ENCODE results near the gene LBX1. TPM values are rescaled to one million over a fixed set of nuclear protein-coding genes. Genes with fewer than 3 reads are reported as not detected.
A peak's percentile ranks its signal among the peaks of the same experiment; 100 is the strongest.

The LBX1 gene
- total and polyA plus RNA-seq, 2 of the 4 experiments (the other 2 are of a cell fraction): not detected

GRCh38 chr10:101244321-101245050, 15.2 kb upstream of the LBX1 start (continued):
- peak; percentile 12; the same call in 1 of the 2 replicates for TF ChIP-seq BHLHE40 (IDR thresholded peaks at IDR 0.05; ENCODE audit: low read depth, low read length)
- TF ChIP-seq MAFK (IDR thresholded peaks at IDR 0.05; ENCODE audit: low read depth, low read length): no peak

GRCh38 chr10:101241840-101242707, 12.8 kb upstream of the LBX1 start:
- H3K79me1 ChIP-seq (ENCODE audit: low read depth in 1 of 2, low read length in 2 of 2): no peaks in the 10 kb centered on the region
- H3K4ac ChIP-seq (ENCODE audit: low read depth, low read length): peak overlapping the region; percentile 29; the same call in 1 of the 2 replicates
- BruUV-seq (replicated peaks): no TSS peak
- dilution Hi-C loops (cut with HindIII; ENCODE audit: low sequenced_read_pairs, unreplicated experiment): no loop called here
- TF ChIP-seq CEBPB (IDR thresholded peaks at IDR 0.05; ENCODE audit: low read depth, low read length) (peak; percentile 92), NFE2L2 (IDR thresholded peaks at IDR 0.05; ENCODE audit: low read depth, low read length) (no peak)
- H3K56ac ChIP-seq (ENCODE audit: extremely low read depth, insufficient read depth, low read length): no peak overlapping the region
- H3K4me2 ChIP-seq (ENCODE audit: low read depth, low read length): no peak overlapping the region
- WGBS, 2 experiments (ENCODE audit: extremely low coverage in 2 of 2, insufficient read length in 1 of 2): 36% methylated on average over 11 of the region's 21 CpGs; no CpG with 5 or more reads in 1 of the 2 experiments
- DNase-seq: peak; percentile 47
- no peak overlapping the region; the same call in 2 of the 3 replicates for H2BK15ac ChIP-seq (ENCODE audit: low read depth, low read length)
- H2AFZ ChIP-seq (replicated peaks; ENCODE audit: low read length, poor library complexity): peak overlapping the region; percentile 50
- no peak overlapping the region for H3K18ac ChIP-seq (ENCODE audit: low read depth, low read length)
- H2AK5ac ChIP-seq (ENCODE audit: low read depth, low read length): 0 out of 2 replicates have a peak overlapping the region, but pooled peaks have one; percentile 20
- intact Hi-C loops (cut with micrococcal nuclease): no loop called here
- no peak overlapping the region for H3K9ac ChIP-seq (ENCODE audit: low read depth, low read length)
- H3K36me3 ChIP-seq (ENCODE audit: control insufficient read depth, insufficient read depth, low read length): no peaks in the 10 kb centered on the region
- peaks cover 15% of the 10 kb centered on the region for H3K9me1 ChIP-seq (ENCODE audit: insufficient read depth, low read length)
- peaks cover 2% of the 10 kb centered on the region; the same call in 1 of the 2 replicates for H3K4me1 ChIP-seq (ENCODE audit: control insufficient read depth, insufficient read depth, low read length)
- H4K91ac ChIP-seq (ENCODE audit: insufficient read depth, low read depth, low read length): peak overlapping the region; percentile 23; the same call in 1 of the 2 replicates
- in situ Hi-C loops (cut with MboI; ENCODE audit: low sequenced_read_pairs): no loop called here
- H4K8ac ChIP-seq (ENCODE audit: low read depth in 2 of 2, low read length in 2 of 2): no peak overlapping the region
- H3K9me3 ChIP-seq (ENCODE audit: control insufficient read depth, insufficient read depth, low read length): peaks cover 4% of the 10 kb centered on the region
- H3K23ac ChIP-seq (ENCODE audit: low read depth, low read length): peak overlapping the region; percentile 74; the same call in 1 of the 2 replicates
- peaks cover 37% of the 10 kb centered on the region for H3K27me3 ChIP-seq (ENCODE audit: control insufficient read depth, insufficient read depth, low read length)
- no peak overlapping the region for H3K4me3 ChIP-seq (ENCODE audit: insufficient read depth, low read depth, low read length)
- H2AK9ac ChIP-seq (replicated peaks; ENCODE audit: low read depth, low read length, poor library complexity): no peak overlapping the region
- CTCF ChIA-PET: no interaction called here
- peak overlapping the region; percentile 33; the same call in 1 of the 2 replicates for H2BK120ac ChIP-seq (ENCODE audit: low read depth, low read length)
- H4K5ac ChIP-seq (ENCODE audit: low read depth, low read length): no peak overlapping the region
- H2BK20ac ChIP-seq (ENCODE audit: low read depth, low read length): no peak overlapping the region
- no peak overlapping the region for H3K14ac ChIP-seq (replicated peaks; ENCODE audit: low read depth, low read length)
- no peaks in the 10 kb centered on the region for H4K20me1 ChIP-seq (ENCODE audit: insufficient read depth, low read length)
- H2BK5ac ChIP-seq (ENCODE audit: low read depth, low read length, poor library complexity, severe bottlenecking): no peak overlapping the region
- no peak overlapping the region for H3K27ac ChIP-seq (ENCODE audit: insufficient read depth, low read length)
- ATAC-seq (ENCODE audit: low read depth): peak; percentile 60
- POLR2A ChIA-PET (ENCODE audit: unreplicated experiment): no interaction called here

Measured in IMR-90 (cell line).